Measurements from ENCODE around the gene CAP2.

DNA sequence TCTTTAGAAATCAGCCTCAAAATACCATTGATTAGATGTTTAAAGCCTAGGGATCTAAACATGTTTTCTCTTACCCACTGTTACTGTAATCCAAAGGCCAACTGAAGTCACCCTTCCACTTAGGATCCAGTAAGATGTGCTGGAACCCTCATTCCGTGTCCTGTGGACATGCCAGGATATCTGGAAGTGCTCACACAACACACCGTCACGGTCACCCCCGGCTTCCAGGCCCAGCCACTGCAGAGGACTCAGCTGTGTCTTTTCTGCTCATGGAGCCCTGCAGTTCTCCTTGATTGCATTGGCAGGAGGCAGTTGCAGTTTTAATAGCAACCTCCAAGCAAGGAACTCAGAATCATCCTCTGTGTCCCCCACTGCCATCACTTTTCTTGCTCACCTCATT, 93.3 kb downstream of the CAP2 start:
- TF ChIP-seq, protein P1, sequence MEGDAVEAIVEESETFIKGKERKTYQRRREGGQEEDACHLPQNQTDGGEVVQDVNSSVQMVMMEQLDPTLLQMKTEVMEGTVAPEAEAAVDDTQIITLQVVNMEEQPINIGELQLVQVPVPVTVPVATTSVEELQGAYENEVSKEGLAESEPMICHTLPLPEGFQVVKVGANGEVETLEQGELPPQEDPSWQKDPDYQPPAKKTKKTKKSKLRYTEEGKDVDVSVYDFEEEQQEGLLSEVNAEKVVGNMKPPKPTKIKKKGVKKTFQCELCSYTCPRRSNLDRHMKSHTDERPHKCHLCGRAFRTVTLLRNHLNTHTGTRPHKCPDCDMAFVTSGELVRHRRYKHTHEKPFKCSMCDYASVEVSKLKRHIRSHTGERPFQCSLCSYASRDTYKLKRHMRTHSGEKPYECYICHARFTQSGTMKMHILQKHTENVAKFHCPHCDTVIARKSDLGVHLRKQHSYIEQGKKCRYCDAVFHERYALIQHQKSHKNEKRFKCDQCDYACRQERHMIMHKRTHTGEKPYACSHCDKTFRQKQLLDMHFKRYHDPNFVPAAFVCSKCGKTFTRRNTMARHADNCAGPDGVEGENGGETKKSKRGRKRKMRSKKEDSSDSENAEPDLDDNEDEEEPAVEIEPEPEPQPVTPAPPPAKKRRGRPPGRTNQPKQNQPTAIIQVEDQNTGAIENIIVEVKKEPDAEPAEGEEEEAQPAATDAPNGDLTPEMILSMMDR (IDR thresholded peaks at IDR 0.05) = no peak
- TF ChIP-seq POLR2A (IDR thresholded peaks at IDR 0.05) = no peak
